ENCODE measurements around the gene PPP2R2C. TPM values are rescaled to one million over a fixed set of nuclear protein-coding genes. Genes with fewer than 3 reads are reported as not detected.

PPP2R2C gene
- total RNA-seq, 2 donors from 2014 or later: 8.0 to 10.4 TPM

- Histone ChIP-seq H3K4me3 (no peak overlapping the region), H3K27me3 (replicated peaks; ENCODE audit: insufficient read depth) (no peaks in the 10 kb centered on the region), H3K9me3 (no peaks in the 10 kb centered on the region), H3K4me1 (replicated peaks) (no peaks in the 10 kb centered on the region), H3K27ac (no peak overlapping the region), H3K36me3 (no peaks in the 10 kb centered on the region)
- intact Hi-C loops (cut with DNase I): no loop called here
- 73% methylated on average over 8 of the region's 8 CpGs for WGBS
- TF ChIP-seq POLR2AphosphoS5 (IDR thresholded peaks at IDR 0.05): no peak
- TF ChIP-seq, protein P1, sequence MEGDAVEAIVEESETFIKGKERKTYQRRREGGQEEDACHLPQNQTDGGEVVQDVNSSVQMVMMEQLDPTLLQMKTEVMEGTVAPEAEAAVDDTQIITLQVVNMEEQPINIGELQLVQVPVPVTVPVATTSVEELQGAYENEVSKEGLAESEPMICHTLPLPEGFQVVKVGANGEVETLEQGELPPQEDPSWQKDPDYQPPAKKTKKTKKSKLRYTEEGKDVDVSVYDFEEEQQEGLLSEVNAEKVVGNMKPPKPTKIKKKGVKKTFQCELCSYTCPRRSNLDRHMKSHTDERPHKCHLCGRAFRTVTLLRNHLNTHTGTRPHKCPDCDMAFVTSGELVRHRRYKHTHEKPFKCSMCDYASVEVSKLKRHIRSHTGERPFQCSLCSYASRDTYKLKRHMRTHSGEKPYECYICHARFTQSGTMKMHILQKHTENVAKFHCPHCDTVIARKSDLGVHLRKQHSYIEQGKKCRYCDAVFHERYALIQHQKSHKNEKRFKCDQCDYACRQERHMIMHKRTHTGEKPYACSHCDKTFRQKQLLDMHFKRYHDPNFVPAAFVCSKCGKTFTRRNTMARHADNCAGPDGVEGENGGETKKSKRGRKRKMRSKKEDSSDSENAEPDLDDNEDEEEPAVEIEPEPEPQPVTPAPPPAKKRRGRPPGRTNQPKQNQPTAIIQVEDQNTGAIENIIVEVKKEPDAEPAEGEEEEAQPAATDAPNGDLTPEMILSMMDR (IDR thresholded peaks at IDR 0.05): no peak
- no peak for TF ChIP-seq POLR2A (IDR thresholded peaks at IDR 0.05)
- DNase-seq (ENCODE audit: low spot score): no peak
Measured at GRCh38 chr4:6516762-6517161, 44.3 kb upstream of the PPP2R2C start.

GRCh38 chr4:6516281-6516680 lies 43.9 kb upstream of the PPP2R2C start:
- Histone ChIP-seq H3K4me3 (no peak overlapping the region), H3K27me3 (replicated peaks; ENCODE audit: insufficient read depth) (no peaks in the 10 kb centered on the region), H3K4me1 (replicated peaks) (no peaks in the 10 kb centered on the region), H3K27ac (no peak overlapping the region), H3K9me3 (no peaks in the 10 kb centered on the region), H3K36me3 (no peaks in the 10 kb centered on the region)
- DNase-seq (ENCODE audit: low spot score): no peak
- intact Hi-C loops (cut with DNase I): no loop called here
- 58% methylated on average over 9 of the region's 9 CpGs for WGBS
- TF ChIP-seq, protein P1 (IDR thresholded peaks at IDR 0.05): no peak
- TF ChIP-seq POLR2A (IDR thresholded peaks at IDR 0.05) (no peak), POLR2AphosphoS5 (IDR thresholded peaks at IDR 0.05) (no peak)

- Histone ChIP-seq H3K36me3 (no peaks in the 10 kb centered on the region), H3K4me3 (no peak overlapping the region), H3K27ac (no peak overlapping the region), H3K9me3 (no peaks in the 10 kb centered on the region), H3K4me1 (replicated peaks) (no peaks in the 10 kb centered on the region), H3K27me3 (replicated peaks; ENCODE audit: insufficient read depth) (no peaks in the 10 kb centered on the region)
- no peak for DNase-seq (ENCODE audit: low spot score)
- intact Hi-C loops (cut with DNase I): no loop called here
- WGBS: 94% methylated on average over 3 of the region's 3 CpGs
- TF ChIP-seq POLR2AphosphoS5 (IDR thresholded peaks at IDR 0.05) (no peak), POLR2A (IDR thresholded peaks at IDR 0.05) (no peak)
- TF ChIP-seq, protein P1 (IDR thresholded peaks at IDR 0.05): no peak
Measured at GRCh38 chr4:6513678-6514077, 41.3 kb upstream of the PPP2R2C start.

DNA sequence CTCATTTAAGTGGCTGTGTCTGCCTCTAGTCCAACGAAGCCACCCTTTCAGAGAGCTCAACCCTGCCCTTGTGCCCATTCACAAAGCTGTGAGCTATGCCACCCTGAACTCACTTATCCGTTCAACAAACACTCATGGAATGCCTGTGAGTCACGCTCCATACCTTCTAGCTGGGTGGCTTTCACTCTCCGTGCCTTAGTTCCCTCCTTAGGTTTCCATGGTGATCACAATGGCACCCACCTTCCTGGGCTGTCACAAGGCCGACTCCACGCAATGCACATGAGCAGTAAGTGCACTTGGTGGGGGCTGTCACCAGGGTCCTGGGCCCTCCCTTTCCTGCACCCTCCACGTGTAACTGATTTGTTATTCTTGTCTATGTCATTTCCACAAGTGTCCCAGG lies 37.2 kb upstream of the PPP2R2C start:
- Histone ChIP-seq H3K27ac (no peak overlapping the region), H3K36me3 (no peaks in the 10 kb centered on the region), H3K27me3 (replicated peaks; ENCODE audit: insufficient read depth) (no peaks in the 10 kb centered on the region), H3K4me1 (replicated peaks) (no peaks in the 10 kb centered on the region), H3K4me3 (no peak overlapping the region), H3K9me3 (no peaks in the 10 kb centered on the region)
- TF ChIP-seq, protein P1 (IDR thresholded peaks at IDR 0.05): no peak
- no peak for TF ChIP-seq POLR2A (IDR thresholded peaks at IDR 0.05)
- TF ChIP-seq POLR2AphosphoS5 (IDR thresholded peaks at IDR 0.05): no peak
- no peak for DNase-seq (ENCODE audit: low spot score)
- WGBS: 61% methylated on average over 7 of the region's 7 CpGs
- intact Hi-C loops (cut with DNase I): no loop called here

DNA sequence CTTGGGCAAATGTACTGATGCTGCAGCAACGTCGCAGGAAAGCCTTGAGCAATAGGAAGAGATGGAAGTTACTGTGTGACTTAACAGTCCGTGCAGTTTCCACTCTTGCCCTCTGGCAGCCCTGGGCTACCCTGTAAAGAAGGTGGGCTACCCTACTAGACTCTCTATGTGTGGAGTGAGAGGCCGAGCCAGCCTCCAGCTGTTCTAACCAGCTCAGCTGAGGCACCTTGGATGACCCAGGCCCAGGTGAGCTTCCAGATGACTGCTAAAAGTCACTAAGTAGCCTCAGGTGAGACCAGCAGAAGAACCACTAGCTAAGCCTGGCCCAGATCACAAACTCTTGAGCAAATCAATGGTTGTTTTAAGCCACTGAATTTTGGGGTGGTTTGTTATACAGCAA lies 34.9 kb upstream of the PPP2R2C start:
- DNase-seq (ENCODE audit: low spot score): no peak
- no peak for TF ChIP-seq POLR2A (IDR thresholded peaks at IDR 0.05)
- TF ChIP-seq, protein P1 (IDR thresholded peaks at IDR 0.05): no peak
- no peak for TF ChIP-seq POLR2AphosphoS5 (IDR thresholded peaks at IDR 0.05)
- WGBS: 92% methylated on average over 4 of the region's 4 CpGs
- no peak overlapping the region for H3K27ac ChIP-seq
- intact Hi-C loops (cut with DNase I): no loop called here
- H3K4me3 ChIP-seq: no peak overlapping the region
- no peaks in the 10 kb centered on the region for H3K9me3 ChIP-seq
- no peaks in the 10 kb centered on the region for H3K36me3 ChIP-seq
- no peaks in the 10 kb centered on the region for H3K27me3 ChIP-seq (replicated peaks; ENCODE audit: insufficient read depth)
- H3K4me1 ChIP-seq (replicated peaks): no peaks in the 10 kb centered on the region

All from prostate gland (tissue), 2 donors.